GM12872 (cell line): ENCODE results near the gene CLEC2D.

Source experiments
- CTCF ChIP-seq: IDR thresholded peaks from 3 replicates; pipeline ENCODE4 v1.5.1; 2011; ENCODE audit warnings: low read depth, mild to moderate bottlenecking, low read length, moderate library complexity; ENCODE audit not compliant: insufficient read depth

Gene CLEC2D

GRCh38 chr12:9700606-9700956, 31.1 kb downstream of the CLEC2D start:
- TF ChIP-seq CTCF: no peak

GRCh38 chr12:9701380-9702154, 32.1 kb downstream of the CLEC2D start:
- TF ChIP-seq CTCF: no peak

GRCh38 chr12:9702255-9702654, 32.7 kb downstream of the CLEC2D start:
- no peak for TF ChIP-seq CTCF

- TF ChIP-seq CTCF: no peak
Observed at GRCh38 chr12:9706086-9706685, 36.7 kb downstream of the CLEC2D start.

- TF ChIP-seq CTCF: no peak
Observed at GRCh38 chr12:9707356-9707755, 37.8 kb downstream of the CLEC2D start.

GRCh38 chr12:9707864-9708808, 38.6 kb downstream of the CLEC2D start:
- peak; percentile 88 for TF ChIP-seq CTCF

GRCh38 chr12:9708853-9709252, 39.3 kb downstream of the CLEC2D start:
- no peak for TF ChIP-seq CTCF
